Activated CD4-positive, alpha-beta T cell treated with anti-CD3 and anti-CD28 coated beads for 4 hours (primary cell): ENCODE results near the gene SMARCD1.
"Not testable (repeated sequence)": the region's sequence is repeated elsewhere in the genome, so short reads cannot be mapped to it uniquely, and the experiment has no call there.

Source experiments
- DNase-seq, 2 donors: peaks; one replicate each; pipeline ENCODE4 v3.0.0-alpha.2; 2020

Gene SMARCD1

DNA sequence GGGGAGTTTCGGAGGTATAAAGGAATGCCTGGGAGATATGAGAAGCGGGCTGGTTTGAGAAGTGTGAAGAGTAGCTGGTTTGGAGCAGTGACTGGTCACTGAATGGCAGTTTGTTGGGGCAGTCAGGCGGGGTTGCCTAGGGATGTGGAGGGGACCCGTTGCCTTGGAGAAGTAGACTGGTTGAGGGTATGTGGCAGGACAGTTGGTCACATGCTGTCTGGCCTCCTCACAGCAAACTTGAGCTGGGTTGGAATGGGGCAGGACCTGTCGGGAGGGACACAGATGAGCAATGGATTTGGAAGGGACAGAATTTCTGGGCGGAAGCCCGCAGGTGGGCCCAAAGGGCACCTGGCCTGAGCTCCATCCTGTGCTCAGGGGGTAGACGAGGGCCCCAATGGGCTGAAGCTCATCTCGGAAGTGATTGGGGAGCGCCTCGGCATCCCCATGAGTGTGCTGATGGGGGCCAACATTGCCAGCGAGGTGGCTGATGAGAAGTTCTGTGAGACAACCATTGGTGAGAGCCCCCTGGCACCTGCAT lies 20.8 kb downstream of the SMARCD1 start:
- no peak for DNase-seq

DNA sequence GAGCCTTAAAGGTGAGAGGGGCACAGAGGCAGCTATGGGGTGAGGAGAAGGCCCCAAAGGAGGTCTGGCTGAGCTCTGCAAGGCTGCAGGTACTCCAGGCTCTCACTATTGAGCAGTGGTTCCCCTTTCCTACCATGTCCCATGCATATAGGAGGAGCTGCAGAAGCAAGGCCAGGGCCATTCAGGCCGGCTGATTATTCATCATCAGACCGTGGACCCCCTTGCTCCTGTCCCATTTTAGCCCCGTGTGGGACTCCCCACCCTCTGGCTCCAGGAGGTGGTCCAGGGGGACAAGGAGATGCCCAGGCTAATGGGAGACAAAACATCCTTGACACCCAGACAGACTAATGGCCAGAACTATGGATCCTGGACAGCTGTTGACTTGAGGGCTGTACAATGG lies 21.8 kb downstream of the SMARCD1 start:
- no peak for DNase-seq

DNA sequence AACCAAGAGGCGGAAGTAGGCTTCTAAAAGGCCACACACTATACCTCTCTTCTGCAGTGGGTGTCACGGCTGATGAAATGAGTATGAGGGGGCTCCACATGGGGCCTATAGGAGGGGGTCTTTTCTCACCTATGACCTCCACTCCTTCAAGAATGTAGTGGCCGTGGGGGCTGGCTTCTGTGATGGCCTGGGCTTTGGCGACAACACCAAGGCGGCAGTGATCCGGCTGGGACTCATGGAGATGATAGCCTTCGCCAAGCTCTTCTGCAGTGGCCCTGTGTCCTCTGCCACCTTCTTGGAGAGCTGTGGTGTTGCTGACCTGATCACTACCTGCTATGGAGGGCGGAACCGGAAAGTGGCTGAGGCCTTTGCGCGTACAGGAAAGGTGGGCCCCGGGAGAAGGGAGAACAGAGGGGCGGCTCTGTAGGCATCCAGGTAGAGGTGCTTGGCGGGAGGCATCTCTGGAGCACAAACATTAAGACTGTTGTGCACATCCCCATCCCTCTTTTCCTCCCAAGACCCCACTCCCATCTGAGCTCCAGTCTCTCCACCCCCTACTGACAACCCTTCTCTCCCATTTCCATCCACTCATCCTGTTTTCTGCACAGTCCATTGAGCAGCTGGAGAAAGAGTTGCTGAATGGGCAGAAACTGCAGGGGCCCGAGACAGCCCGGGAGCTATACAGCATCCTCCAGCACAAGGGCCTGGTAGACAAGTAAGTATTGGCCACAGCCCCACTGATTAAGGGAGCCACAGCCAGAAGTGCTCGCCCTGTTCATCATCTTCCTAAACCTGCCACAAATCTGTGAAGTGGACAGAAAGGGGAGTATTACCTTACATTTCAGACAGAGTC lies 22.5 kb downstream of the SMARCD1 start:
- DNase-seq = no peak

DNA sequence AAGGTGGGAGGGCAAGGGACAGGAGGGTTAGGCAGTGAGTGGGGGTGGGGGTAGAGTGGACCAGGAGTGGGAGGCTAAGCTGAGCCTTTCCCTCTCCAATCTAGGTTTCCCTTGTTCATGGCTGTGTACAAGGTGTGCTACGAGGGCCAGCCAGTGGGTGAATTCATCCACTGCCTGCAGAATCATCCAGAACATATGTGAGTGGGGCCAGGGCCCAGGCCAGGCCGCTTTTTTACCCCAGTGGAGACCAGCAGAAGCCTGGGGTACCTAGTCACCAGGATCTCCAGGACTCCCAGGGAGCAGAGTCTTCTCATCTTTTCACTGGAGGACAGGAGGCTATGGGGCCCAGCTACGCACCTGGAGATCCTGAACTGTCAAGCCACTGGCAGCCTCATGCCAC lies 24.2 kb downstream of the SMARCD1 start:
- no peak for DNase-seq

DNA sequence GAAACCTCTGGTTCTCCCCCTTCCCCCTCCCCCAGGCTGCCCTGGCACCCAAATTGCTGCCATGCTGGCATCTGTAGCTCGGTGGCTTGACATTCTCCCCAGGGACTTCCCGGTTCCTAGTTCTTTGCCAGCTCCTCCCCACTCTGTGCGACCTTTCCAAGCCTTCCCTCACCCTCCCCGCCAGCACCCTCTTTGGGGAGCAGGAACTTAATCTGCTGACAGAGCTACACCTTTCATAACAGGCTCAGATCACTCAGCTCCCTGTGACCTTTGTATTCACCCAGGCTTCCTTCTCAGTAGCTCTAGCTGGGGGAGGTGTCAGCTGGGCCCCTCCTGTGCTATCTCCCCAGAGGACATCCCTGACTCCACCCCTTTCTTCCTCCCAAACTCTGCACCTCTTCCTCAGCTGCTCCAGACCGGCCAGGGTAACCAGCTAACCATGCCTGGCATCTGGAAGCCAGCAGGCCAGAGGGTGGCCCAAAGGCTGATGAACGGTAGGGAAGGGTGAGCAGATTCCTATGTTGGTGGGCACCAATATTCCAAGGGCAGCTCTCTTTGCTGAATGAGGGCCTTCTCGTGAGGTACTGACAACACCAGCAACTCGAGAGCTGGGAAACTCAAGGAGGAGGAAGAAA lies 25.1 kb downstream of the SMARCD1 start:
- no peak for DNase-seq

DNA sequence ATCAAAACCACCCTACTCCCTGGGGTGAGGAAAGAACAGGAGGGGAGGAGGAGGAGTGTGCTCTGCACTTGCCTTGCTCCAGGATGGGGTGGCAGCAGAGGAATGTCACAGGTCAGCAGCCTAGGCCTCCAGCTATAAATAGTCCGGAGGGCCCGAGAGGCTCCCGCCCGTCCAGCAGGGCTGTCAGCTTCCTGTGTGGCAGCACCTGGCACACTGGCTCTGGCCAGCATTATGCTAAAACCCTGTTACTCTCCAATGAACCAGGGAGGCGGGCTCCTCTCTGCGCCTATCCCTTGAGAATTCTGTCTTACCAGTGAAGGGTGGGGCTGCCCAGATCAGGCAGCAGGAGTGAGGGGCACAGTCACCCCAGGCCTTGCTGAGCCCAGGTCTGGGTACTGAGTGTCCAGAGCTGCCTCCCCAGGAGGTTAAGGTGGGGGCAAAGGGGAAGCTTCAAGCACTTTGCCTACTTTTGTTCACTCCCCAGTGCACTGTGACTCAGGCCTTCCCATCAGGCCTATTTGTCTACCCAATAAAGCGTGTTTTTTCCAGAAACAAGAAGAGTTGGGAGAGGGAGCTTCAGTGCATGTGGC lies 25.7 kb downstream of the SMARCD1 start:
- peak in 1 of 2 donors; percentile 8 for DNase-seq

DNA sequence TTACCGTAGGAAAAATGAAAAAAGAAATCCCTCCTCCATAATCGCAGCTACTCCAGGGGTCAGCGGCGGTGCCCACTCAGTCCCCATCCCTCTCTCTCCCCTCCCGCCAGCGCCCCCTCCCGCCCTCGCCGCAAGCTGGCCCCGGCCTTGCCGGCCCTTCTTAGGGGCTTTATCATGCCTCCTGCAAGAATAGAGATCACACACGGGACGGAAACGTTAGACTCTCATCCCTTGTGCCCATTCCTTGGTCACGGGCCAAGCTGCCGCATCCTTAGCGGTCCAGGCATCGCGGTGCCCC lies 26.2 kb downstream of the SMARCD1 start:
- DNase-seq = no peak

DNA sequence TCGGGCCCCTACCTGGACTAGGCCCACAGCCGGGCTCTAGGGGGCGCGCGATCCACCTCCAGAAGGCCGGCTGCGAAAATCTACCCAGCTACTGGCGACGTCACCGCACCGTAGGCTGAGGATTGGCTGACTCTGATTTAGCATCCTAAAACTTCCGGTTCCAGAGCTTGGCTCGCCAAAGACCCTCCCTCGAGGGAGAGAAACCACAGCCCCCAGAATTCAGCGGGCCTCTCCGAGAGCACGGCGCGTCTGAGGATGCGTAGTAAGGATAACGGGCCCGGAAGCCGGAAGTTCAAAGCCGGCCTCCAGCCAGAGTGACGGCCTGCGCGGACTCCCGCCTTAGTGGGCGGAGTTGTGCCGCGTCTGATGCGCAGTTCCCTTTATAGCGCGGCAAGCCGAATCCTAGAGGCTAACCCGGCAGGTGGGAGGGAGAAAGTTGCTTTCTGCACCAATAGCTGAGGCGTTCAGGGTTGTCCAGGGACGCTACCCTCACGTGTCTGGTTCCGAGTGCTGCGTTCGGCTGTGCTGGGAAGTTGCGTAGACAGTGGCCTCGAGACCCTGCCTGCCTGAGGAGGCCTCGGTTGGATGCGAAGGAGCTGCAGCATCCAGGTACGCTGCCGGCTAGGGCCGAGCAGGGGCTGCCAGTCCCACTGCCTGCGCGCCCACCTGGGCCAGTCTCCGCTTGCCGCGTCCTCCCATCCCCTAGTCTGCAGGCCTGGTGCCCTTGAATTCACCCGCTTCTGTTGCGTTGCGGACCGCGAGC lies 26.7 kb downstream of the SMARCD1 start, which contains the start of gene COX14:
TSS of gene COX14 (plus strand) at position 544 of the 763 bp plus-strand sequence. CDS start 7,808 bp downstream, outside the sequence.
- peak; percentile 98 to 99 for DNase-seq

DNA sequence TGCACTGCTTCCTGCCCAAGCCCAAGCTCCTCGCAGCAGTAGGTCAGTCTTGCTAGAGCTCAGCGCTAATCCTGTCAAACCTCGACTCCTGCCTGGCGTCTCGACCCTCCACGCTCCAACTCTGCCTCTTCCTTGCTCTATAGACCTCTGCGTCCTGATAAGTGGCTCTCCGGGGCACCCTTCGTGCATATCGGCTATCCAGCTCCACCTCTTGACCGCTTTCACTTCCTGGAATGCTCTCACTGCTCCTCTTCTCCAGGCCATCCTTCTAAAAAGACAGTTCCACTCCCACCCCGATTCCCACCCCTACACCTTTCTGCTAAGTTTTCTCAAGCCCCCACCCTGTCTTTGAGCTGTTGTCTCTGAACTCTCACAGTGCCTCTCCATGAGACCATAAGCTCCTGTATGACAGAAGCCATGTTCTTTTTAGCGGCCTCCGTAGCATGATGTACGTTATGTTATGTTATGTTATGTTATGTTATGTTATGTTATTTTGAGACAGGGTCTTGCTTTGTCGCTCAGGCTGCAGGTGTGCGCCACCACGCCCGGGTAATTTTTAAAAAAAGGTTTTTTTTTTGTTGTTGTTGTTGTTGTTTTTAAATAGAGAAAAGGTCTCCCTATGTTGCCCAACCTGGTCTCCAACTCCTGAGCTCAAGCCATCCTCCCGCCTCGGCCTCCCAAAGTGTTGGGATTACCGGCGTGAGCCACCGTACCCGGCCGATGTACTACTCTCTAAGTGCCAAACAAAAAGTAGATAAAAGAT lies 27.5 kb downstream of the SMARCD1 start:
- no peak for DNase-seq

DNA sequence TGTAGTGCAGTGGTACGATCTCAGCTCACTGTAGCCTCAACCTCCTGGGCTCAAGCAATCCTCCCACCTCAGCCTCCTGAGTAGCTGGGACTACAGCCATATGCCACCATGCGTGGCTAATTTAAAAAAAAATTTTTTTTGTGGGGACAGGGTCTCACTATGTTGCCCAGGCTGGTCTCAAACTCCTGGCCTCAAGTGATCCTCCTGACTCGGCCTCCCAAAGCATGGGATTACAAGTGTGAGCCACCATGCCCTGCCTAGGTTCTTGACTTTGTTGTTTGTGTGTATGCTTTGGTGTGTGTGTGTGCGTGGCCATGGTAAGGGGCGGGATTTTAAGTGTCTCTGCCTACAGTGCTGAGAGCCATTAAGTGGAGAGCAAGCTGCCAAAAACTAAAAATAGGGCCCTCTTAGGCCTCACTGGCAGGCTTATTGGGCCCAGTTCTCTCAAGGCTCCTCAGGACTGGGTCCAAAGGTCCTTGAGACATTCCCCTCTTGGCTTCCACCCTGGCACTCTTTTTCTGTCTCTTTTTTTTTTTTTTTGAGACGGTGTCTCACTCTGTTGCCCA lies 32.0 kb downstream of the SMARCD1 start:
- DNase-seq = no peak

DNA sequence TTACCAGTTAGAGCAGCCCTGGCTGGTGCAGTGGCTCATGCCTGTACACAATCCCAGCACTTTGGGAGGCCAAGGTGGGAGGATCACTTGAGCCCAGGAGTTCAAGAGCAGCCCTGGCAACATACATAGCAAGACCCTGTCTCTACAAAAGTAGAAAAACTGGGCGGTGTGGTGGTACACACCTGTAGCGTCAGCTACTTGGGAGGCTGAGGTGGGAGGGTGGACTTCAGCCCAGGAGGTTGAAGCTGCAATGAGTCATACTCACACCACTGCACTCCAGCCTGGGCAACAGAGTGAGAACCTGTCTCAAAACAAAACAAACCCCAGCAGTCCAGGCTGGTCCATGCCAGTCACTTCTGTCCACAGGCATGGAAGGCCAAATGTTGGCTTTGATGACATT lies 34.2 kb downstream of the SMARCD1 start:
- DNase-seq = no peak

DNA sequence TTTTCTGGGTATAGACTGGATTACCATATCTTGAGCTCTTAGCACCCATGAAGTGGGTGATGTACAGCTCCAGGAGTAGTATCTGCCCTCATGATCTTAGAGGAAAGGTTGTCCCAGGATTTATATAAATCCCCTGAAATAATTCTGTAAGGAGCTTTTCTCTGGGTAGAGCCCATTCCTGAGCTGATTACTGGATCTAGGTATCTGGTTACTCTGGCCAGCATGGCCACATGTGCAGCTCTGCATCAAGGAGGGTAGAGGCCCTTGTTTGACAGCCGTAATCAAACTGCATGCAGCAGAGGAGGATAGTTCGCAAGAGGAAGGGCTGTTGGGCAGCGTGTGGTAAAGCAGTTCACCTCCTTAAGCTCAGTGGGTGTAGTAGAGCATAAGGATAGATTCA lies 35.4 kb downstream of the SMARCD1 start:
- DNase-seq = no peak

DNA sequence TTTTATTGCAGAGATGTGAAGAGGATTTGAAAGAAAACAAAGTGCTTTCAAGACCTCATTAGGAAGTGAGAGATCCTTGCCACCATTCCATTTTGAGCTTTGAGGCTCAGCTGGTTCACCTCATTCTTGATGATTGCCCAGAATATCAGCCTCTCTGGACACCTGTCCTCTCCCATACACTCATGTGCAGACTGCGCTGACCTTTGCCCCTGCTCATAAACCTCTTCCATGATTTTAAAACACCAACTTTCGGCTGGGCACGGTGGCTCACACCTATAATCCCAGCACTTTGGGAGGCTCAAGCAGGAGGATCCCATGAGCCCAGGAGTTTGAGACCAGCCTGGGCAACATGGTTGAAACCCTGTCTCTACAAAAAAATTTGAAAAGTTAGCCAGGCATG lies 35.8 kb downstream of the SMARCD1 start:
- DNase-seq = no peak

DNA sequence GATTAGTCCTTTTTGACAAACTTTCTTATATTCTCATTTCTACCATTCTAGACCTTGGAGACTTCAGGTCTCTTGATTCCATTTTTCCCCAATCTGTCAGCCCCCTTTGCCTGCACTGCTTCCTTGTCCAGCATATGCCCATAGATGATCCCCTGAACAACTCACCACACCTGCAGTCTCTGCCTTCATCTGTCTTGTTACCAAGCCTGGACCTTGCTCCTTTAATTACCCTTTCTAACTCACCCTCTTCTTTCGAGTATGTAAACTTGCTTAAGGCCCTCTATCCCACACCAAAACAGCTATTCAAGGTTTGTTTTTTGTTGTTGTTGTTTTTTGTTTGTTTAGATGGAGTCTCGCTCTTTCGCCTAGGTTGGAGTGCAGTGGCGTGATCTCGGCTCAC lies 36.5 kb downstream of the SMARCD1 start:
- no peak for DNase-seq

DNA sequence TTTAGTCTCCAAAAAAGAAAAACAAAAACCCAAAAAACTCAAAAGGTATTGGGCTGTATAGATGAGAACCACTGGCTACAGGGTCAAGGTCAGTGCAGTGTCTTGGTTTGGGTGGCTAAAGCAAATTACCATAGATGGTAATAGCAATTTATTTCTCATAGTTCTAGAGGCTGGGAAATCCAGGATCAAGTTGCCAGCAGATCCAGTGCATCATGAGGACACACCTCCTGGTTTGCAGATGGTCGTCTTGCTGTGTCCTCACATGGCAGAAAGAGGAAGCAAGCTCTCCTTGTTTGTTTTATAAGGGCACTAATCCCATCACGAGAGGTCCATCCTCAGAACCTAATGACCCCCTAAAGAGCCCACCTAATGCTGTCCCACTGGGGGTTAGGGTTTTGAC lies 38.1 kb downstream of the SMARCD1 start:
- no peak for DNase-seq

DNA sequence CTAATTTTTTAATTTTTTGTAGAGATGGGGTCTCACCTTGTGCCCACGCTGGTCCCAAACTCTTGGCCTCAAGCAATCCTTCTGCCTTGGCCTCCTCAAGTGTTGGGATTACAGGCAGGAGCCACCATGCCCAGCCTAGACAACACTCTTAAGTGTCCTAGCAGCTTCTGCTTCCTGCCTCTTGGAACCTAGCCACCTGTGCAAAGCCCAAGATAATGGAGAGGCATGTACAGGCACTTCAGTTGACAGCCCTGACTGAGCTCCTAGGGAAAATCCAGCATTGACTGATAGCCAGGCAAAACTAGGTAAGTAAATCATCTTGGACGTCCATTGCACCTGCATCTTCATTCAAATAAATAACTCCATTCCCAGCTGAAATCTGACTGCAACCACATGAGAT lies 42.4 kb downstream of the SMARCD1 start:
- no peak for DNase-seq

DNA sequence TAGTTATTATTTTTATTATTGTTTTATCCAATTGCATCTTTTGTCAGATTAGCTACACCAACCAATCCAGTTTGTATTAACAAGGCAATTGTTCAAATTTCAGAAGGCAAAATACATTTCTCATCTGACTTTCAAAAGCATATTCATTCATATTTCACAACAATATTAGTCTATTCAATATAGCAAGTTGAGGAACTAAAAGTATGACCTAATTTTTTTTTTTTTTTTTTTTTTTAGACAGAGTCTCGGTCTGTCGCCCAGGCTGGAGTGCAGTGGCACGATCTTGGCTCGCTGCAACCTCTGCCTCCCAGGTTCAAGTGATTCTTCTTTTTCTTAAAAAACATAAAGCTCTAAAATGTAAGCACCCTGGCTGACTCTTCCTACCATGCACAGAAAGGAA lies 44.1 kb downstream of the SMARCD1 start:
- no peak for DNase-seq

DNA sequence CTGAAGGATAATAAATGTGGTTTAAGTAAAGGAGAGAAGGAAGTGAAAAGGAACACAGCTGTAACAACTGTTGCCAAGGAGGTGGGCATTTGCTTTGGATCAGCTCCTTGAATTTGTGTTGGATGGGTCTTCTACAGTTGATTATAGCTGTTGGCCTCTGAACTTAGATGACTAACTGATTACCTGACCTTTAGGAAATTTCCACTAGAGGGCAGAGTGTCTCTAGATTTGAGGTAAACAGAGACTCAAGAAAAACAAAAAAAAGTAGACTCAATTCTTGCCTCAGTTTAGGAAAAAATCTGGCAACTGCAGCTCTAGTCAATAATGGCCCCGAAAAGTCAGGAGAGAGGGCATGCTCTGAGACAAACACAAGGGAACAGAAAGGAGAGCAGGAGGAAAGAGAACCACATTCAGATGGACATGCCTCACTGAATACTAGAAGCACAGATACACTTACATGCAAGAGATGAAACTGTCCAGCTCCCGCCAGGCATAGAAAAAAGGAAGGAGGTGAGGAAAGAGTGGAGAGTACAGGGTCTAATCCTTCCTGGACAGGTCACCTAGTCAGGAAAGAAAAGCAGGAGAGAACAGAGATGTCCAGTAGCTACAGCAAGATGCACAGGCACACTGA lies 47.5 kb downstream of the SMARCD1 start:
- DNase-seq = no peak

DNA sequence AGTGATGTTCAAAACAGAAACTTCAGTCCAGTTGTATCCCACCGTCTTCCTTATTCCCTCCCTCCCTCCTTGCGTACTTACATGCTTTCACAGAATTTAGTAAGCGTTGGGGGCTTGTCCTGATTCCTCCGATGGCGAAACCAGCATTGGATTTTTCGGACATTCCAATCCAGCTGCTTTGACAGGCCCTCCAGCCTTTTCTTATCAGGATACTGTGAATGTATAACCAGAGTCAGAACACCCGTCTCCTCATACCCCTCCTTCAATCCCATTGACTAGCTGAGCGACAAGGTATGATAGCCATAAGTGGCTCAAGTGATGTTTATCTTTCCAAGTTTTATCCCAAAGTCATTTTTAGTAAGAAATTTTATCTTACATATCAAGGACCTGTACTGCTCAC lies 57.9 kb downstream of the SMARCD1 start:
- no peak for DNase-seq

DNA sequence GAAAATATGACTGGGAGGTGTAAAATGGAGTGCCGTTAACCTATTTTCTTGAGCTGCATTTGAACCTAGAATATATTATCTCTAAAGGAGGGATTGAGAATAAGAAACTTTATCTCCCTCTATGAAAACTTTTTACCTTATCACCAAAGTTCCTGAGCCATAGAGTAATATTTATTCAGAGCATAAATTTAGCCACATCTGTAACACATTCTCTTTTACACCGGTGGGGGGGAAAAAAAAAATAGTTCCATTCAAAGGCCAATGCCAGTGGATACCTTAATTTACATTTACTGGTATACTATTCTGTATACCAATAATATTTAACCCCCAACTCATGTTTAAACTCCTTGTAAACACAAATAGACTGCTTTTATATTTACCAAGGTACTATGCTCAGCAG lies 60.3 kb downstream of the SMARCD1 start:
- no peak for DNase-seq

DNA sequence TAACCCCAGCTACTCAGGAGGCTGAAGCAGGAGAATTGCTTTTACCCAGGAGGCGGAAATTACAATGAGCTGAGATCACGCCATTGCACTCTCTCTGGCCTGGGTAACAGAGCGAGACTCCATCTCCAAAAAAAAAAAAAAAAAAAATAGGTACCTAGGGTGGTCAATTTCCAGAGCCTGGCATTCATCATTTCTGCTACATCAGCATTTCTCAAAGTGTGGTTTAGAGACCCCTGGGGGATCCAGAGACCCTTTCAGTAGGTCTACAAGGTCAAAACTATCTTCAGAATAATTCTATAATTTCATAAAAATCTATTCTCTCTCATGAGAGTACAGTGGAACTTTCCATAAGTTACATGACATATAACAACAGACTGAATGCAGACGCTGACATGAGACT lies 62.1 kb downstream of the SMARCD1 start:
- no peak for DNase-seq

DNA sequence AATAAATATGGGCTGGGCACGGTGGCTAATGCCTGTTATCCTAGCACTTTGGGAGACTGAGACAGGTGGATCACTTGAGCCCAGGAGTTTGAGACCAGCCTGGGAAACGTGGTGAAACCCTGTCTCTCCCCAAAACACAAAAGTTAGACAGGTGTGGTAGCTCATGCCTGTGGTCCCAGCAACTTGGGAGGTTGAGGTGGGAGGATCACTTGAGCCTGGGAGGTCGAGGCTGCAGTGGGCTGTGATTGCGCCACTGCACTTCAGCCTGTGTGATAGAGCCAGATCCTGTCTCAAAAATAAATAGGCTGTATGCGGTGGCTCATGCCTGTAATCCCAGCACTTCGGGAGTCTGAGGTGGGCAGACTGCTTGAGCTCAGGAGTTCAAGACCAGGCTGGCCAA lies 62.9 kb downstream of the SMARCD1 start:
- DNase-seq = not testable (repeated sequence)
